SU-DHL-6 (cell line): ENCODE data around the gene SYNRG.
"Not testable (repeated sequence)": the region's sequence is repeated elsewhere in the genome, so short reads cannot be mapped to it uniquely, and the experiment has no call there.

Experiments used
- H2AFZ ChIP-seq: fragments of 200-600 bp; sonication (generic); 2 replicates; pipeline ENCODE4 v1.6.1; 2014; ENCODE audit warnings: low read depth, mild to moderate bottlenecking, moderate library complexity, mixed read lengths, antibody characterized with exemption, low read length; ENCODE audit not compliant: severe bottlenecking
- H3F3A ChIP-seq: fragments of 200-600 bp; shearing (Covaris generic); 2 replicates; pipeline ENCODE4 v1.6.0; 2016; ENCODE audit warnings: antibody characterized with exemption, mild to moderate bottlenecking; ENCODE audit not compliant: insufficient read depth
- H3K27ac ChIP-seq: fragments of 200-600 bp; sonication (generic); 2 replicates; pipeline ENCODE4 v1.5.1; 2016; ENCODE audit warnings: low read depth, mild to moderate bottlenecking, low read length, moderate library complexity, mixed read lengths
- H3K27me3 ChIP-seq: fragments of 200-600 bp; sonication (generic), shearing (Covaris generic); 2 replicates; pipeline ENCODE4 v1.6.0; 2014; ENCODE audit warnings: mild to moderate bottlenecking, low read length
- H3K36me3 ChIP-seq: fragments of 200-600 bp; sonication (generic); 2 replicates; pipeline ENCODE4 v1.6.1; 2014; ENCODE audit warnings: mild to moderate bottlenecking, low read length, mixed read lengths
- H3K4me2 ChIP-seq: fragments of 300-600, 200-600 bp; shearing (Covaris generic), sonication (generic); 2 replicates; pipeline ENCODE4 v1.6.0; 2014; ENCODE audit warnings: low read length, low read depth, mild to moderate bottlenecking; ENCODE audit not compliant: poor library complexity, severe bottlenecking
- H3K4me3 ChIP-seq: fragments of 200-600 bp; sonication (generic); 2 replicates; pipeline ENCODE4 v1.5.1; 2014; ENCODE audit warnings: antibody characterized with exemption, low read length, mild to moderate bottlenecking, mixed read lengths; ENCODE audit not compliant: insufficient read depth, poor library complexity, severe bottlenecking
- H3K79me2 ChIP-seq: fragments of 200-600 bp; sonication (generic); 2 replicates; pipeline ENCODE4 v1.6.1; 2014; ENCODE audit warnings: mild to moderate bottlenecking, low read length, moderate library complexity; ENCODE audit not compliant: insufficient read depth
- H3K9ac ChIP-seq: fragments of 200-600 bp; sonication (generic); 2 replicates; pipeline ENCODE4 v1.7.0; 2014; ENCODE audit warnings: mild to moderate bottlenecking, low read length
- H3K9me2 ChIP-seq: fragments of 200-600 bp; sonication (generic); replicated peaks from 2 replicates; pipeline ENCODE4 v1.6.1; 2014; ENCODE audit warnings: low read length; ENCODE audit not compliant: insufficient read depth
- H3K9me3 ChIP-seq: fragments of 200-600 bp; sonication (generic); 2 replicates; pipeline ENCODE4 v1.6.1; 2014; ENCODE audit warnings: low read length, mixed read lengths; ENCODE audit not compliant: insufficient read depth
- H4K20me1 ChIP-seq: fragments of 200-600 bp; sonication (generic); 2 replicates; pipeline ENCODE4 v1.6.1; 2014; ENCODE audit warnings: low read depth, mild to moderate bottlenecking, antibody characterized with exemption, low read length, moderate library complexity, mixed read lengths
- EZH2phosphoT487 ChIP-seq: fragments of 200-600 bp; sonication (generic), shearing (Covaris generic); conservative IDR thresholded peaks from 2 replicates; pipeline ENCODE4 v1.6.1; 2018; ENCODE audit warnings: mild to moderate bottlenecking, antibody characterized with exemption, low read length, moderate library complexity, mixed read lengths
- TF ChIP-seq, protein P1 (sequence below): fragments of 200-600 bp; sonication (generic); IDR thresholded peaks from one replicate; pipeline ENCODE4 v1.5.1; 2017; ENCODE audit warnings: antibody characterized with exemption, mild to moderate bottlenecking, low read length, moderate library complexity; ENCODE audit not compliant: insufficient read depth, poor library complexity, severe bottlenecking

The SYNRG gene

DNA sequence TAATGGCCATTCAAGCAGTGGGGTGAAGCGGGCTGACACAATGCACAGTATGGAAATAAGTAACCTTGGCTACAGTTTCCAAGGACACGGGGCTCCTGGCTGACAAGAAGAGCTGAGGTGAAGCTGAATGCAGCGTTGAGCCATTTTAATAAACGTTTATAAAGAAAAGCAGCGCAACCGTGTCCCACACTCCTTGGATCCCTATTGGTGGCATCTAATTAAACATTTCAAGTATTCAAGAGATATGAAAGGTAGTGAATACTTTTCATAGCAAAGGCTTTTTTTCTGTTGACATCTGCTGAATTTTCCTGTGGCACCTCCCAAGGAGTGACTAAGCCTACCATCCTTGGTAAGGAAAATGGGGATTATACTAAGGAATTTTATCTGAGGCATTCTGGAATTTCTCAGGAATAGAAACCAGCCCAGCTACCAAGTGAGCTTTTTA is 93.1 kb downstream of the SYNRG start:
- no peak overlapping the region for H2AFZ ChIP-seq
- H3K27ac ChIP-seq: no peak overlapping the region
- peaks cover 7% of the 10 kb centered on the region for H3F3A ChIP-seq
- no peak overlapping the region for H3K9ac ChIP-seq
- H3K9me3 ChIP-seq: no peaks in the 10 kb centered on the region
- H3K27me3 ChIP-seq: no peaks in the 10 kb centered on the region
- H3K4me2 ChIP-seq: no peak overlapping the region
- no peaks in the 10 kb centered on the region for H3K9me2 ChIP-seq
- peaks cover 9% of the 10 kb centered on the region; the same call in 1 of the 2 replicates for H3K36me3 ChIP-seq
- no peak overlapping the region for H3K4me3 ChIP-seq
- no peak for TF ChIP-seq EZH2phosphoT487
- TF ChIP-seq, protein P1, sequence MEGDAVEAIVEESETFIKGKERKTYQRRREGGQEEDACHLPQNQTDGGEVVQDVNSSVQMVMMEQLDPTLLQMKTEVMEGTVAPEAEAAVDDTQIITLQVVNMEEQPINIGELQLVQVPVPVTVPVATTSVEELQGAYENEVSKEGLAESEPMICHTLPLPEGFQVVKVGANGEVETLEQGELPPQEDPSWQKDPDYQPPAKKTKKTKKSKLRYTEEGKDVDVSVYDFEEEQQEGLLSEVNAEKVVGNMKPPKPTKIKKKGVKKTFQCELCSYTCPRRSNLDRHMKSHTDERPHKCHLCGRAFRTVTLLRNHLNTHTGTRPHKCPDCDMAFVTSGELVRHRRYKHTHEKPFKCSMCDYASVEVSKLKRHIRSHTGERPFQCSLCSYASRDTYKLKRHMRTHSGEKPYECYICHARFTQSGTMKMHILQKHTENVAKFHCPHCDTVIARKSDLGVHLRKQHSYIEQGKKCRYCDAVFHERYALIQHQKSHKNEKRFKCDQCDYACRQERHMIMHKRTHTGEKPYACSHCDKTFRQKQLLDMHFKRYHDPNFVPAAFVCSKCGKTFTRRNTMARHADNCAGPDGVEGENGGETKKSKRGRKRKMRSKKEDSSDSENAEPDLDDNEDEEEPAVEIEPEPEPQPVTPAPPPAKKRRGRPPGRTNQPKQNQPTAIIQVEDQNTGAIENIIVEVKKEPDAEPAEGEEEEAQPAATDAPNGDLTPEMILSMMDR: no peak
- no peaks in the 10 kb centered on the region for H4K20me1 ChIP-seq
- H3K79me2 ChIP-seq: no peaks in the 10 kb centered on the region

DNA sequence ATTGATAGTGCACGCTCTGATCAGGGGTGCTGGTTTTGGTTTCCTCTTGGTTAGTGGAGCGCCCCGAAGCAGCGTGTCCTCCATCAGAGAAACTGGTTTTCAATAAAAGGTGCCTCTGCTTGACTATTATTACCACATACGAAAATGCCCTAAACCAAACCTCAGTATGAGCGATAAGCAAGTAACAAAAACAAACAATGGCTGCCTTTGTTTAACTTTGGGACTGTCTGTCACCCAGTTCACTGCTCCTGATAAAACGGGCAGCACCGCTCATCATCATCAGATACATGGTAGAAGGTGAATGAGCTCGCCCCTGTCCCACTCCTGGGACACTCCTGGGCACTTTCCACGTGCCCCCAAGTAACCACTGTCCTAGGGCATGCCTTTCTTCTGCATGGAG is 95.5 kb downstream of the SYNRG start:
- no peaks in the 10 kb centered on the region for H3K9me3 ChIP-seq
- peaks cover 9% of the 10 kb centered on the region; the same call in 1 of the 2 replicates for H3K36me3 ChIP-seq
- no peak overlapping the region for H2AFZ ChIP-seq
- H3K79me2 ChIP-seq: peaks cover 11% of the 10 kb centered on the region
- no peak overlapping the region for H3K4me2 ChIP-seq
- H3K27me3 ChIP-seq: no peaks in the 10 kb centered on the region
- H3F3A ChIP-seq: peaks cover 7% of the 10 kb centered on the region
- no peak for TF ChIP-seq EZH2phosphoT487
- TF ChIP-seq, protein P1: no peak
- H3K27ac ChIP-seq: no peak overlapping the region
- no peak overlapping the region for H3K4me3 ChIP-seq
- no peak overlapping the region for H3K9ac ChIP-seq
- H4K20me1 ChIP-seq: no peaks in the 10 kb centered on the region; the same call in 1 of the 2 replicates
- no peaks in the 10 kb centered on the region for H3K9me2 ChIP-seq

DNA sequence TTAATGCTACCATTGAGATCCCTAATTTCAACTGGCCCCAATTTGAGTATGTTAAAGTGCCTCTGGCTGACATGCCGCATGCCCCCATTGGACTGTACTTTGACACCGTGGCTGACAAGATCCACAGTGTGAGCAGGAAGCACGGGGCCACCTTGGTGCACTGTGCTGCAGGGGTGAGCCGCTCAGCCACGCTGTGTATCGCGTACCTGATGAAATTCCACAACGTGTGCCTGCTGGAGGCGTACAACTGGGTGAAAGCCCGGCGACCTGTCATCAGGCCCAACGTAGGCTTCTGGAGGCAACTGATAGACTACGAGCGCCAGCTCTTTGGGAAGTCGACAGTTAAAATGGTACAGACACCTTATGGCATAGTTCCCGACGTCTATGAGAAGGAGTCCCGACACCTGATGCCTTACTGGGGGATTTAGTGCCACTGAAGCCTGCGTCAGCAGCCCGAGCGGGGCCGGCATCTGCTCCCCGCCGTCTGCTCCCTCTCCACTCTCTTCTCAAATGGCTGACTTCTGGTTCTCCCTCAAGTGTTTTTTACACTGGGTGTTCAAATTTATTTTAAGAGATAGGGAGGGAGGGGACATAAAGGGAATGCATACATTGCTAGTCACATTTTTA is 96.7 kb downstream of the SYNRG start:
- Histone ChIP-seq H3K27ac (no peak overlapping the region), H3K36me3 (peaks cover 9% of the 10 kb centered on the region; the same call in 1 of the 2 replicates), H3K27me3 (no peaks in the 10 kb centered on the region), H3F3A (peaks cover 7% of the 10 kb centered on the region), H3K79me2 (peaks cover 17% of the 10 kb centered on the region), H4K20me1 (no peaks in the 10 kb centered on the region; the same call in 1 of the 2 replicates), H3K9ac (no peak overlapping the region), H2AFZ (no peak overlapping the region), H3K4me3 (no peak overlapping the region), H3K9me3 (no peaks in the 10 kb centered on the region), H3K4me2 (no peak overlapping the region), H3K9me2 (no peaks in the 10 kb centered on the region)
- TF ChIP-seq, protein P1: no peak
- no peak for TF ChIP-seq EZH2phosphoT487

DNA sequence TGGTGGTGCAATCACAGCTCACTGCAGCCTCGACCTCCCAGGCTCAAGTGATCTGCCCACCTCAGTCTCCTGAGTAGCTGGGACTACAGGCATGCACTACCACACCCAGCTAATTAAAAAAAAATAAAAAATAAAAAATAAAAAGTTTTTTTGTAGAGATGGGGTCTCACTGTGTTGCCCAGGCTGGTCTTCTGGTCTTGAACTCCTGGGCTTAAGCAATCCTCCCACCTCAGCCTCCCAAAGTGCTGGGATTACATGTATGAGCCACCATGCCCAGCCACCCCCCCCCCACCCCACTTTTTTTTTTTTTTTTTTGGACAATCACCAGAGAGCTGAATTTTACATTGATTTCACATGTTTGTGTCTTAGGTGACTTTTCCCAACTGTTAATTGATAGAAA is 97.6 kb downstream of the SYNRG start:
- not testable (repeated sequence) for H3K9me2 ChIP-seq, H3K9ac ChIP-seq, H3F3A ChIP-seq, H3K4me3 ChIP-seq, H3K27ac ChIP-seq, H3K9me3 ChIP-seq, H3K36me3 ChIP-seq, H2AFZ ChIP-seq, H4K20me1 ChIP-seq, H3K27me3 ChIP-seq, H3K4me2 ChIP-seq
- peaks cover 24% of the 10 kb centered on the region for H3K79me2 ChIP-seq
